K562 (cell line): ENCODE results near the gene ATF7IP. TPM values are rescaled to one million over a fixed set of nuclear protein-coding genes. Genes with fewer than 3 reads are reported as not detected.

ENCODE experiments used
- BRD9 ChIP-seq: fragments of 450-650 bp; IDR thresholded peaks from 2 replicates; pipeline ENCODE4 v1.6.1; 2018; ENCODE audit warnings: low read depth; ENCODE audit not compliant: partially characterized antibody
- CTCF ChIP-seq, 3 experiments: IDR thresholded peaks in 2 of 3; conservative IDR thresholded peaks in 1 of 3; 2 replicates each; pipeline ENCODE4 v1.5.1; 2011 to 2012; ENCODE audit warnings: low read length in 3 of 3, mild to moderate bottlenecking in 3 of 3, control low read depth in 2 of 3, improper control_type of control experiment in 1 of 3, inconsistent platforms in 1 of 3, low read depth in 1 of 3, mixed read lengths in 1 of 3, moderate library complexity in 1 of 3; ENCODE audit not compliant: insufficient read depth in 2 of 3
- EP300 ChIP-seq: IDR thresholded peaks from 2 replicates; pipeline ENCODE4 v1.6.1; 2012; ENCODE audit warnings: low read length, improper control_type of control experiment
- ERF ChIP-seq: fragments of 450-650 bp; formaldehyde crosslinking; IDR thresholded peaks from 2 replicates; pipeline ENCODE4 v1.4.0; 2020; ENCODE audit warnings: mild to moderate bottlenecking, mixed read lengths
- GTF2F1 ChIP-seq: IDR thresholded peaks from 2 replicates; pipeline ENCODE4 v1.6.1; 2011; ENCODE audit warnings: low read depth, low read length, improper control_type of control experiment
- HBP1 ChIP-seq: fragments of 450-650 bp; formaldehyde crosslinking; IDR thresholded peaks from 2 replicates; pipeline ENCODE4 v1.4.0; 2022; ENCODE audit warnings: missing genetic modification characterization
- JUND ChIP-seq, 2 experiments: IDR thresholded peaks; 2 replicates in 1 of 2; 3 replicates in 1 of 2; pipeline ENCODE4 v1.6.1; 2011; ENCODE audit warnings: borderline replicate concordance in 2 of 2, low read depth in 2 of 2, low read length in 2 of 2, improper control_type of control experiment in 1 of 2, missing biosample characterization in 1 of 2, missing genetic modification characterization in 1 of 2, missing genetic modification reagents in 1 of 2
- LCOR ChIP-seq: sonication (generic); formaldehyde crosslinking; IDR thresholded peaks from 2 replicates; pipeline ENCODE4 v1.8.0; 2022; ENCODE audit warnings: mild to moderate bottlenecking, missing genetic modification reagents
- MXI1 ChIP-seq: IDR thresholded peaks from 2 replicates; pipeline ENCODE4 v1.6.1; 2011; ENCODE audit warnings: low read depth, mild to moderate bottlenecking, improper control_type of control experiment, low read length
- NKRF ChIP-seq: fragments of 450-650 bp; IDR thresholded peaks from 2 replicates; pipeline ENCODE4 v1.6.1; 2016; ENCODE audit warnings: borderline replicate concordance
- NR2C2 ChIP-seq, 2 experiments: fragments of 200-800 bp in 1 of 2; sonication (Bioruptor generic) in 1 of 2; sonication (generic) in 1 of 2; formaldehyde crosslinking in 1 of 2; IDR thresholded peaks; 2 replicates each; pipeline versions ENCODE4 v1.6.1 to v1.8.0; 2016 to 2022; ENCODE audit warnings: mild to moderate bottlenecking in 1 of 2, missing compliant biosample characterization in 1 of 2, missing genetic modification characterization in 1 of 2, missing genetic modification reagents in 1 of 2
- SAFB ChIP-seq: fragments of 200-400 bp; formaldehyde crosslinking; IDR thresholded peaks from 2 replicates; pipeline ENCODE4 v1.6.1; 2017; ENCODE audit warnings: low read depth, low read length, borderline replicate concordance
- STAT5B ChIP-seq: fragments of 250-450 bp; sonication (Bioruptor Pico); IDR thresholded peaks from 2 replicates; pipeline ENCODE4 v1.8.0; 2021; ENCODE audit warnings: mild to moderate bottlenecking, inconsistent platforms
- TAF1 ChIP-seq: IDR thresholded peaks from 2 replicates; pipeline ENCODE4 v1.6.1; 2011; ENCODE audit warnings: mild to moderate bottlenecking, low read length, moderate library complexity; ENCODE audit not compliant: insufficient read depth, control insufficient read depth, severe bottlenecking; ENCODE audit errors: extremely low read depth
- TOE1 ChIP-seq, 2 experiments: fragments of 450-650 bp in 1 of 2; sonication (generic) in 1 of 2; formaldehyde crosslinking in 1 of 2; IDR thresholded peaks; 2 replicates each; pipeline versions ENCODE4 v1.7.1 to v1.8.0; 2016 to 2022; ENCODE audit warnings: borderline replicate concordance in 2 of 2, mild to moderate bottlenecking in 2 of 2, antibody characterized with exemption in 1 of 2, inconsistent platforms in 1 of 2, low read depth in 1 of 2, missing genetic modification reagents in 1 of 2, moderate library complexity in 1 of 2
- TRIM28 ChIP-seq: fragments of 450-650 bp; IDR thresholded peaks from 2 replicates; pipeline ENCODE4 v1.6.1; 2017
- ZNF444 ChIP-seq: fragments of 250-450 bp; sonication (Bioruptor Pico); IDR thresholded peaks from 2 replicates; pipeline ENCODE4 v1.4.0; 2020; ENCODE audit warnings: mild to moderate bottlenecking, moderate library complexity
- ZNF778 ChIP-seq: fragments of 450-650 bp; formaldehyde crosslinking; IDR thresholded peaks from 2 replicates; pipeline ENCODE4 v1.4.0; 2020; ENCODE audit warnings: mild to moderate bottlenecking, moderate library complexity
- polyA plus RNA-seq, 8 experiments: library from polyadenylated mRNA; depleted of rRNA in 4 of 8; stranded (reverse) in 5 of 8; unstranded in 3 of 8; fragments of >200 nt; fragmentation: Nextera tagmentation in 2 of 8; fragmentation: Illumina TruSeq in 1 of 8; extraction: Ambion mirVana in 2 of 8; extraction: Trizol in 1 of 8; gene quantifications; 2 replicates each; pipeline versions ENCODE4 v1.2.1 to v1.2.3, GENCODE V29; 2011 to 2014; ENCODE audit warnings: inconsistent platforms in 1 of 8, missing spikeins in 1 of 8
- total RNA-seq, 7 experiments: library from RNA; depleted of rRNA in 6 of 7; stranded (reverse); fragments of >200 nt in 6 of 7; fragmentation: Illumina TruSeq in 2 of 7; extraction: Trizol in 2 of 7; gene quantifications; 2 replicates each; pipeline versions ENCODE4 v1.2.1 to v1.2.3, GENCODE V29; 2011 to 2021; ENCODE audit warnings: low replicate concordance in 1 of 7
- TF ChIP-seq, protein P1 (sequence below): sonication (generic); formaldehyde crosslinking; IDR thresholded peaks from 2 replicates; pipeline ENCODE4 v1.8.0; 2022; ENCODE audit warnings: missing genetic modification reagents, mild to moderate bottlenecking, borderline replicate concordance

ATF7IP gene
- total and polyA plus RNA-seq, 9 of the 15 experiments (the other 6 are each of a cell fraction or from before 2014, with no cell fraction given): 2.8 to 27.1 (median 11.0) TPM

DNA sequence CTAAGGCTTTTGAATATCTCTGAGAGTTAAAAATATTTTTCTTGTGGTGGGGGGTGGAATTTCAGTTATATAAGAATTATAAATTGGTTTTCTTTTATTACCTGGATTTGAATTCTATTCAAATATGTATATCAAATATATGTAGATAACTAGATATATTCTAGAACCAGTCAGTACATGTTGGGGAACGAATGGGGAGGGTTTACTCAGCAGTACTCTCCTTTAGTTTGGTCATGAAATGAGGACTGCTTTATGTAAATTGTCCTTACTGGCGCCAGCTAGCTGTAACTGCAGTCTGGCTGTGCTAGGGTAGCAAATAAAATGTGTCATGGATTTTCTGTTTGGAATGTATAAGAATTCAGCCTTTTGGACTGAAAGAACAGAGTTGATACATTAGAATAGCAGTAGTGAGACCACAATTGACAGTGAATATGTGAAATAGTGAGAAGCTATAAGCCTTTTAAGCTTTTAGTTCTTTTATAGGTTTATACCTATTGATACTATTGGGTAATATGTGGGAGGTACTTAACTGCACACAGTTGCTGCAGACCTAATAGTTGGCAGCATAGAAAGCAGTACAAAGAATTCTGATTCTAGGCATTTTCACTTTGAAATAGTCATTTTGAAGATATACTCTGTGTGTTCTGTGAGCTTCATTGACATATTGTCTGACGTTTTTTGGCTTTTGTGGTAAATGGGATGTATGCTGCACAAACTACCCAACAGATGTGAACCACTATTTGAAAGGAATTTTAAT, 29.0 kb downstream of the ATF7IP start (continued):
- TF ChIP-seq GTF2F1 (no peak), ZNF444 (no peak), STAT5B (no peak), NR2C2 (CRISPR knock-in tag; IDR thresholded peaks at IDR 0.05) (no peak), NR2C2 (tag; IDR thresholded peaks at IDR 0.05) (0 out of 2 replicates have a peak, but pooled peaks have one; percentile 19), HBP1 (CRISPR knock-in tag) (no peak), TRIM28 (no peak), TAF1 (peak; percentile 33), MXI1 (no peak), LCOR (CRISPR knock-in tag) (no peak), ERF (CRISPR knock-in tag) (no peak), CTCF (IDR thresholded peaks at IDR 0.05 in 2 of 3, conservative IDR thresholded peaks at IDR 0.05 in 1 of 3; ENCODE audit: insufficient read depth in 2 of 3, low read depth in 1 of 3, low read length in 3 of 3) (peak in 1 of 3 experiments; percentile 31; a peak in 3 of 6 replicates), BRD9 (peak; percentile 68), TOE1 (IDR thresholded peaks at IDR 0.05; ENCODE audit: borderline replicate concordance) (peak; percentile 63; the same call in 1 of the 2 replicates), TOE1 (CRISPR knock-in tag; IDR thresholded peaks at IDR 0.05; ENCODE audit: borderline replicate concordance, low read depth) (no peak), JUND (IDR thresholded peaks at IDR 0.05; ENCODE audit: borderline replicate concordance, low read depth, low read length) (peak; percentile 30; the same call in 1 of the 2 replicates), JUND (tag; IDR thresholded peaks at IDR 0.05; ENCODE audit: borderline replicate concordance, low read depth, low read length) (no peak; the same call in 2 of the 3 replicates), ZNF778 (no peak), NKRF (no peak), EP300 (peak; percentile 61; the same call in 1 of the 2 replicates), SAFB (no peak)
- TF ChIP-seq, protein P1, sequence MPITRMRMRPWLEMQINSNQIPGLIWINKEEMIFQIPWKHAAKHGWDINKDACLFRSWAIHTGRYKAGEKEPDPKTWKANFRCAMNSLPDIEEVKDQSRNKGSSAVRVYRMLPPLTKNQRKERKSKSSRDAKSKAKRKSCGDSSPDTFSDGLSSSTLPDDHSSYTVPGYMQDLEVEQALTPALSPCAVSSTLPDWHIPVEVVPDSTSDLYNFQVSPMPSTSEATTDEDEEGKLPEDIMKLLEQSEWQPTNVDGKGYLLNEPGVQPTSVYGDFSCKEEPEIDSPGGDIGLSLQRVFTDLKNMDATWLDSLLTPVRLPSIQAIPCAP (CRISPR knock-in tag): no peak
